Keratinocyte (primary cell): ENCODE measurements around the gene KRT7.

ENCODE experiments used
- CTCF ChIP-seq, 3 experiments: IDR thresholded peaks in 1 of 3; conservative IDR thresholded peaks in 1 of 3; optimal IDR thresholded peaks in 1 of 3; 2 replicates in 2 of 3; 3 replicates in 1 of 3; pipeline versions ENCODE3 to v1.5.1; 2011; ENCODE audit warnings: low read length in 3 of 3, mild to moderate bottlenecking in 3 of 3, moderate library complexity in 2 of 3, control low read depth in 1 of 3, inconsistent platforms in 1 of 3; ENCODE audit not compliant: insufficient read depth in 2 of 3; ENCODE audit errors: extremely low read depth in 1 of 3
- EZH2 ChIP-seq: IDR thresholded peaks from one replicate; pipeline ENCODE4 v1.6.1; 2012; ENCODE audit warnings: inconsistent platforms, mild to moderate bottlenecking, low read length, moderate library complexity

- TF ChIP-seq CTCF (optimal IDR thresholded peaks at IDR 0.05 in 1 of 3, IDR thresholded peaks at IDR 0.05 in 1 of 3, conservative IDR thresholded peaks at IDR 0.05 in 1 of 3; ENCODE audit: extremely low read depth in 1 of 3, insufficient read depth in 2 of 3, low read length in 3 of 3): no peak
- no peak for TF ChIP-seq EZH2
These were observed 47.6 kb upstream of the KRT7 start for GRCh38 chr12:52185400-52185967.
